ENCODE measurements around the gene KCNMA1.

DNA sequence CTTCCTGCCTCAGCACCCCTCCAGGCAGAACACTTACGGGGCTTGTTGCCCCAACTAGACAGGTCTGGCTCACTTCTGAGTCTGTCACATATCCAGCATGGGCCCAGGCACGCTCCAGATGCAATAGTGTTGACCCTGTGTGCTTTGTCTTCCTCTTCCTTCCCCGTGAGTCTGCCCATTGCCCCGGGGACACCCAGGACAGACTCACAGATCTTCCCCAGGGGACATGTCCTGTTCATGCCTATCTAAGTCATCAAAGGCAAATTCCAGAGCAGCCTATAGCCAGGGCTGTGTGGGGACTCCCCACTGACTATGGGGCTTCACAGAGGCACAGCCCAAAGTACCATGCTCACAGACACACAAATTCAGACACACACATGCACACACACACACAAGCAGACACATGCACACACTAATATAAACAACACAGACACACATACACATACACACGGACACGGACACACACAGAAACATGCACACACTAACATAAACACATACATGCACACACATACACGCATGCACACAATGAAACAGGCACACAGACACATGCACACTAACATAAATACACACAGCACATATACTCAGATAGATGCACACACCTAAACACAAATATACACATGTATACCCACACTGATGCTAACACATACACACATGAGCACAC lies 175.8 kb downstream of the KCNMA1 start:
- no peak for TF ChIP-seq POLR2A (IDR thresholded peaks at IDR 0.05; ENCODE audit: low read depth)
- TF ChIP-seq, protein P1, sequence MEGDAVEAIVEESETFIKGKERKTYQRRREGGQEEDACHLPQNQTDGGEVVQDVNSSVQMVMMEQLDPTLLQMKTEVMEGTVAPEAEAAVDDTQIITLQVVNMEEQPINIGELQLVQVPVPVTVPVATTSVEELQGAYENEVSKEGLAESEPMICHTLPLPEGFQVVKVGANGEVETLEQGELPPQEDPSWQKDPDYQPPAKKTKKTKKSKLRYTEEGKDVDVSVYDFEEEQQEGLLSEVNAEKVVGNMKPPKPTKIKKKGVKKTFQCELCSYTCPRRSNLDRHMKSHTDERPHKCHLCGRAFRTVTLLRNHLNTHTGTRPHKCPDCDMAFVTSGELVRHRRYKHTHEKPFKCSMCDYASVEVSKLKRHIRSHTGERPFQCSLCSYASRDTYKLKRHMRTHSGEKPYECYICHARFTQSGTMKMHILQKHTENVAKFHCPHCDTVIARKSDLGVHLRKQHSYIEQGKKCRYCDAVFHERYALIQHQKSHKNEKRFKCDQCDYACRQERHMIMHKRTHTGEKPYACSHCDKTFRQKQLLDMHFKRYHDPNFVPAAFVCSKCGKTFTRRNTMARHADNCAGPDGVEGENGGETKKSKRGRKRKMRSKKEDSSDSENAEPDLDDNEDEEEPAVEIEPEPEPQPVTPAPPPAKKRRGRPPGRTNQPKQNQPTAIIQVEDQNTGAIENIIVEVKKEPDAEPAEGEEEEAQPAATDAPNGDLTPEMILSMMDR (IDR thresholded peaks at IDR 0.05): no peak
